ENCODE data around the gene ORAI2. TPM values are rescaled to one million over a fixed set of nuclear protein-coding genes. Genes with fewer than 3 reads are reported as not detected.
A peak's percentile ranks its signal among the peaks of the same experiment; 100 is the strongest.

ORAI2 gene
- total and polyA plus RNA-seq, 2 donors (not counting 3 experiments of a cell fraction or from before 2014, with no cell fraction given) = 84.1 to 99.1 TPM

- DNase-seq (ENCODE audit: low read depth, low spot score) = peak; percentile 38
- CTCF ChIA-PET = interaction anchor here (0.7 to 2.7 kb wide), 15 partner anchors 8 to 135 kb away, joined by 3 to 11 read pairs (median 4); partner anchors contain the start of genes ALKBH4 and ORAI2
Observed at GRCh38 chr7:102412548-102412947, 20.8 kb upstream of the ORAI2 start.

GRCh38 chr7:102413091-102413490 lies 20.3 kb upstream of the ORAI2 start:
- no TSS peak for BruUV-seq (replicated peaks)

More at GRCh38 chr7:102412548-102412947, 20.8 kb upstream of the ORAI2 start:
- peaks cover 7% of the 10 kb centered on the region for H3K4me1 ChIP-seq (ENCODE audit: control insufficient read depth, extremely low read depth, insufficient read depth, low read length)
- no peaks in the 10 kb centered on the region for H3K9me3 ChIP-seq (replicated peaks; ENCODE audit: control insufficient read depth, insufficient read depth, low read length)
- no peak overlapping the region for H3K27ac ChIP-seq (ENCODE audit: insufficient read depth, low read depth, low read length)
- no peak overlapping the region for H3K4me2 ChIP-seq (ENCODE audit: insufficient read depth, low read length)
- H3K9ac ChIP-seq (replicated peaks; ENCODE audit: extremely low read depth, insufficient read depth, low read length) = no peak overlapping the region
- no peaks in the 10 kb centered on the region for H4K20me1 ChIP-seq (replicated peaks; ENCODE audit: control insufficient read depth, extremely low read depth, insufficient read depth, low read length)
- intact Hi-C loops (cut with micrococcal nuclease) = loop anchor here (1.0 kb wide), 1 partner anchor 52 kb away; the partner anchor contains the start of genes ALKBH4 and LRWD1
- no peaks in the 10 kb centered on the region for H3K79me2 ChIP-seq (ENCODE audit: control insufficient read depth, insufficient read depth, low read length)
- no TSS peak for BruUV-seq (replicated peaks)
- POLR2A ChIA-PET = no interaction called here
- peaks cover 9 to 19% of the 10 kb centered on the region in 2 experiments for H3K36me3 ChIP-seq (ENCODE audit: control insufficient read depth in 2 of 2, extremely low read depth in 1 of 2, insufficient read depth in 2 of 2, low read length in 2 of 2)
- TF ChIP-seq GATA2 (IDR thresholded peaks at IDR 0.05; ENCODE audit: insufficient read depth, insufficient read length, low read depth, low read length) = no peak
- TF ChIP-seq CTCF (IDR thresholded peaks at IDR 0.05; ENCODE audit: extremely low read depth in 1 of 2, insufficient read depth in 1 of 2, low read depth in 1 of 2, low read length in 2 of 2) = peak; percentile 29 to 44
- dilution Hi-C loops (cut with MboI; ENCODE audit: extremely low pct_ligation_motif_present, low sequenced_read_pairs) = no loop called here
- FAIRE-seq = peak; percentile 59
- no peaks in the 10 kb centered on the region for H3K9me1 ChIP-seq (replicated peaks; ENCODE audit: control insufficient read depth, extremely low read depth, insufficient read depth, low read length)
- H3K27me3 ChIP-seq (ENCODE audit: control insufficient read depth in 2 of 2, insufficient read depth in 2 of 2, low read length in 2 of 2) = no peaks in the 10 kb centered on the region
- H2AFZ ChIP-seq (ENCODE audit: low read depth, low read length) = no peak overlapping the region
- no peak overlapping the region for H3K4me3 ChIP-seq (replicated peaks in 1 of 3; ENCODE audit: insufficient read depth in 1 of 3, low read depth in 1 of 3, low read length in 3 of 3)

More at GRCh38 chr7:102413091-102413490, 20.3 kb upstream of the ORAI2 start:
- POLR2A ChIA-PET = no interaction called here
- no peak for FAIRE-seq
- no peaks in the 10 kb centered on the region for H3K9me1 ChIP-seq (replicated peaks; ENCODE audit: control insufficient read depth, extremely low read depth, insufficient read depth, low read length)
- H2AFZ ChIP-seq (ENCODE audit: low read depth, low read length) = no peak overlapping the region
- H3K27ac ChIP-seq (ENCODE audit: insufficient read depth, low read depth, low read length) = no peak overlapping the region
- no peaks in the 10 kb centered on the region for H4K20me1 ChIP-seq (replicated peaks; ENCODE audit: control insufficient read depth, extremely low read depth, insufficient read depth, low read length)
- H3K36me3 ChIP-seq (ENCODE audit: control insufficient read depth in 2 of 2, extremely low read depth in 1 of 2, insufficient read depth in 2 of 2, low read length in 2 of 2) = peaks cover 5 to 15% of the 10 kb centered on the region in 2 experiments
- no peaks in the 10 kb centered on the region for H3K9me3 ChIP-seq (replicated peaks; ENCODE audit: control insufficient read depth, insufficient read depth, low read length)
- intact Hi-C loops (cut with micrococcal nuclease) = no loop called here
- H3K4me1 ChIP-seq (ENCODE audit: control insufficient read depth, extremely low read depth, insufficient read depth, low read length) = peaks cover 7% of the 10 kb centered on the region
- H3K4me2 ChIP-seq (ENCODE audit: insufficient read depth, low read length) = no peak overlapping the region
- DNase-seq (ENCODE audit: low read depth, low spot score) = no peak
- H3K27me3 ChIP-seq (ENCODE audit: control insufficient read depth in 2 of 2, insufficient read depth in 2 of 2, low read length in 2 of 2) = no peaks in the 10 kb centered on the region
- no peak for TF ChIP-seq GATA2 (IDR thresholded peaks at IDR 0.05; ENCODE audit: insufficient read depth, insufficient read length, low read depth, low read length)
- TF ChIP-seq MYC (IDR thresholded peaks at IDR 0.05; ENCODE audit: low read depth, low read length) = no peak
- no peak for TF ChIP-seq POLR2AphosphoS5 (IDR thresholded peaks at IDR 0.05; ENCODE audit: insufficient read depth, low read depth, low read length)
- TF ChIP-seq CTCF (IDR thresholded peaks at IDR 0.05; ENCODE audit: extremely low read depth in 1 of 2, insufficient read depth in 1 of 2, low read depth in 1 of 2, low read length in 2 of 2) = no peak
- no peak for TF ChIP-seq JUN (IDR thresholded peaks at IDR 0.05; ENCODE audit: borderline replicate concordance, insufficient read depth, insufficient read length, low read depth)
- no peak for TF ChIP-seq POLR2A (IDR thresholded peaks at IDR 0.05; ENCODE audit: low read depth, low read length)
- no peak for TF ChIP-seq FOS (IDR thresholded peaks at IDR 0.05; ENCODE audit: borderline replicate concordance, insufficient read depth, low read length)
- TF ChIP-seq MAX (IDR thresholded peaks at IDR 0.05; ENCODE audit: insufficient read depth, insufficient read length) = no peak
- TF ChIP-seq EZH2 (IDR thresholded peaks at IDR 0.05; ENCODE audit: borderline replicate concordance, low read depth, low read length, severe bottlenecking) = no peak
- no peaks in the 10 kb centered on the region for H3K79me2 ChIP-seq (ENCODE audit: control insufficient read depth, insufficient read depth, low read length)
- CTCF ChIA-PET = interaction anchor here (0.8 to 2.7 kb wide), 13 partner anchors 9 to 136 kb away, joined by 3 to 11 read pairs (median 4); partner anchors contain the start of genes ALKBH4 and ORAI2
- H3K9ac ChIP-seq (replicated peaks; ENCODE audit: extremely low read depth, insufficient read depth, low read length) = no peak overlapping the region
- H3K4me3 ChIP-seq (replicated peaks in 1 of 3; ENCODE audit: insufficient read depth in 1 of 3, low read depth in 1 of 3, low read length in 3 of 3) = no peak overlapping the region
- dilution Hi-C loops (cut with MboI; ENCODE audit: extremely low pct_ligation_motif_present, low sequenced_read_pairs) = no loop called here

Measured in endothelial cell of umbilical vein (primary cell).